OCI-LY1 (cell line): ENCODE measurements around the gene PYGM.

ENCODE experiments used
- H2AFZ ChIP-seq: fragments of 200-600 bp; sonication (generic), shearing (Covaris generic); 2 replicates; pipeline ENCODE4 v1.6.0; 2014; ENCODE audit warnings: antibody characterized with exemption, mild to moderate bottlenecking, low read length
- H3F3A ChIP-seq: fragments of 200-600 bp; sonication (generic), shearing (Covaris generic); 2 replicates; pipeline ENCODE4 v1.6.0; 2014; ENCODE audit warnings: mild to moderate bottlenecking, antibody characterized with exemption, low read length, moderate library complexity; ENCODE audit not compliant: insufficient read depth
- H3K27ac ChIP-seq: fragments of 200-600 bp; sonication (generic); 2 replicates; pipeline ENCODE4 v1.5.1; 2014; ENCODE audit warnings: low read length, mixed run types, mild to moderate bottlenecking, low read depth; ENCODE audit not compliant: poor library complexity, severe bottlenecking
- H3K27me3 ChIP-seq: fragments of 200-600 bp; sonication (generic); 2 replicates; pipeline ENCODE4 v1.6.0; 2014; ENCODE audit warnings: antibody characterized with exemption, mild to moderate bottlenecking, low read length, moderate library complexity; ENCODE audit not compliant: insufficient read depth
- H3K36me3 ChIP-seq: fragments of 200-600 bp; sonication (generic); 2 replicates; pipeline ENCODE4 v1.6.1; 2014; ENCODE audit warnings: mild to moderate bottlenecking, antibody characterized with exemption, low read length, moderate library complexity, mixed read lengths; ENCODE audit not compliant: insufficient read depth
- H3K4me1 ChIP-seq: fragments of 200-600 bp; sonication (generic); 2 replicates; pipeline ENCODE4 v1.5.1; 2014; ENCODE audit warnings: mild to moderate bottlenecking, low read length, moderate library complexity; ENCODE audit not compliant: insufficient read depth, severe bottlenecking
- H3K4me2 ChIP-seq: fragments of 200-600 bp; sonication (generic), shearing (Covaris generic); 2 replicates; pipeline ENCODE4 v1.6.1; 2014; ENCODE audit warnings: low read length
- H3K4me3 ChIP-seq: fragments of 200-600 bp; sonication (generic); 2 replicates; pipeline ENCODE4 v1.5.1; 2014; ENCODE audit warnings: low read length, low read depth, mild to moderate bottlenecking, mixed read lengths; ENCODE audit not compliant: poor library complexity, severe bottlenecking
- H3K79me2 ChIP-seq: fragments of 200-600 bp; shearing (Covaris generic); 2 replicates; pipeline ENCODE4 v1.6.1; 2016; ENCODE audit warnings: mixed run types, low read length, mixed read lengths; ENCODE audit not compliant: insufficient read depth
- H3K9ac ChIP-seq: fragments of 200-600 bp; sonication (generic), shearing (Covaris generic); 2 replicates; pipeline ENCODE4 v1.6.1; 2014; ENCODE audit warnings: mild to moderate bottlenecking, low read length, mixed read lengths
- H3K9me2 ChIP-seq: fragments of 200-600 bp; sonication (generic), shearing (Covaris generic); 2 replicates; pipeline ENCODE4 v1.6.1; 2014; ENCODE audit warnings: low read depth, mild to moderate bottlenecking, low read length, mixed read lengths
- H3K9me3 ChIP-seq: fragments of 200-600 bp; shearing (Covaris generic); 2 replicates; pipeline ENCODE4 v1.6.1; 2014; ENCODE audit warnings: low read length, mixed read lengths
- H4K20me1 ChIP-seq: fragments of 200-600 bp; sonication (generic), shearing (Covaris generic); 2 replicates; pipeline ENCODE4 v1.6.0; 2016; ENCODE audit warnings: mild to moderate bottlenecking, low read length; ENCODE audit not compliant: insufficient read depth
- EZH2 ChIP-seq: fragments of 200-600 bp; sonication (generic), shearing (Covaris generic); IDR thresholded peaks from 2 replicates; pipeline ENCODE4 v1.8.0; 2017; ENCODE audit warnings: borderline replicate concordance, mixed run types, mild to moderate bottlenecking, antibody characterized with exemption, low read length, moderate library complexity, mixed read lengths
- TF ChIP-seq, protein P1 (sequence below): fragments of 200-600 bp; sonication (generic), shearing (Covaris generic); IDR thresholded peaks from 2 replicates; pipeline ENCODE4 v1.5.1; 2017; ENCODE audit warnings: mild to moderate bottlenecking, antibody characterized with exemption, low read length, moderate library complexity, mixed read lengths

The PYGM gene

DNA sequence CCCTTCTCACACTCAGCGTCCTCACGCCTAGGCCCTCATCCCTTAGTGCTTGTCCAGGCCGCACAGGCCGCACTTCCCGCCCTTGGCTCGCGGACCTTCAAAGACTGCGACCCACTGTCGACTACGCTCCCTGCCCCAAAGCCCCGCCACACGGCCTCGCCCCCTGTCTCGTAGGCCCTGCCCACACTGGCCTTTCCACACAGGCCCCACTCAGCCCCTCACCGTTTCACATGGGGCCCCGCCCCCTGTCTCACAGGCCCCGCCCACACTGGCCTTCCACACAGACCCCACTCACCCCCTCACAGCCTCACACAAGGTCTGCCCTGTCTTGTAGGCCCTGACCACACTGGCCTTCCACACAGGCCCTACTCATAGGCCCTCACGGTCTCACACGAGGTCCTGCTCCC, 47.8 kb downstream of the PYGM start:
- no peaks in the 10 kb centered on the region for H3F3A ChIP-seq
- H3K4me3 ChIP-seq, result no peak overlapping the region
- no peak for TF ChIP-seq EZH2
- TF ChIP-seq, protein P1, sequence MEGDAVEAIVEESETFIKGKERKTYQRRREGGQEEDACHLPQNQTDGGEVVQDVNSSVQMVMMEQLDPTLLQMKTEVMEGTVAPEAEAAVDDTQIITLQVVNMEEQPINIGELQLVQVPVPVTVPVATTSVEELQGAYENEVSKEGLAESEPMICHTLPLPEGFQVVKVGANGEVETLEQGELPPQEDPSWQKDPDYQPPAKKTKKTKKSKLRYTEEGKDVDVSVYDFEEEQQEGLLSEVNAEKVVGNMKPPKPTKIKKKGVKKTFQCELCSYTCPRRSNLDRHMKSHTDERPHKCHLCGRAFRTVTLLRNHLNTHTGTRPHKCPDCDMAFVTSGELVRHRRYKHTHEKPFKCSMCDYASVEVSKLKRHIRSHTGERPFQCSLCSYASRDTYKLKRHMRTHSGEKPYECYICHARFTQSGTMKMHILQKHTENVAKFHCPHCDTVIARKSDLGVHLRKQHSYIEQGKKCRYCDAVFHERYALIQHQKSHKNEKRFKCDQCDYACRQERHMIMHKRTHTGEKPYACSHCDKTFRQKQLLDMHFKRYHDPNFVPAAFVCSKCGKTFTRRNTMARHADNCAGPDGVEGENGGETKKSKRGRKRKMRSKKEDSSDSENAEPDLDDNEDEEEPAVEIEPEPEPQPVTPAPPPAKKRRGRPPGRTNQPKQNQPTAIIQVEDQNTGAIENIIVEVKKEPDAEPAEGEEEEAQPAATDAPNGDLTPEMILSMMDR, result no peak
- H3K79me2 ChIP-seq, result no peaks in the 10 kb centered on the region
- no peak overlapping the region for H3K4me2 ChIP-seq
- peaks cover 9% of the 10 kb centered on the region; the same call in 1 of the 2 replicates for H3K27me3 ChIP-seq
- H3K36me3 ChIP-seq, result no peaks in the 10 kb centered on the region
- no peak overlapping the region for H3K9ac ChIP-seq
- no peaks in the 10 kb centered on the region for H4K20me1 ChIP-seq
- no peaks in the 10 kb centered on the region for H3K9me2 ChIP-seq
- H3K4me1 ChIP-seq, result no peaks in the 10 kb centered on the region
- no peak overlapping the region for H3K27ac ChIP-seq
- no peaks in the 10 kb centered on the region for H3K9me3 ChIP-seq
- H2AFZ ChIP-seq, result no peak overlapping the region

DNA sequence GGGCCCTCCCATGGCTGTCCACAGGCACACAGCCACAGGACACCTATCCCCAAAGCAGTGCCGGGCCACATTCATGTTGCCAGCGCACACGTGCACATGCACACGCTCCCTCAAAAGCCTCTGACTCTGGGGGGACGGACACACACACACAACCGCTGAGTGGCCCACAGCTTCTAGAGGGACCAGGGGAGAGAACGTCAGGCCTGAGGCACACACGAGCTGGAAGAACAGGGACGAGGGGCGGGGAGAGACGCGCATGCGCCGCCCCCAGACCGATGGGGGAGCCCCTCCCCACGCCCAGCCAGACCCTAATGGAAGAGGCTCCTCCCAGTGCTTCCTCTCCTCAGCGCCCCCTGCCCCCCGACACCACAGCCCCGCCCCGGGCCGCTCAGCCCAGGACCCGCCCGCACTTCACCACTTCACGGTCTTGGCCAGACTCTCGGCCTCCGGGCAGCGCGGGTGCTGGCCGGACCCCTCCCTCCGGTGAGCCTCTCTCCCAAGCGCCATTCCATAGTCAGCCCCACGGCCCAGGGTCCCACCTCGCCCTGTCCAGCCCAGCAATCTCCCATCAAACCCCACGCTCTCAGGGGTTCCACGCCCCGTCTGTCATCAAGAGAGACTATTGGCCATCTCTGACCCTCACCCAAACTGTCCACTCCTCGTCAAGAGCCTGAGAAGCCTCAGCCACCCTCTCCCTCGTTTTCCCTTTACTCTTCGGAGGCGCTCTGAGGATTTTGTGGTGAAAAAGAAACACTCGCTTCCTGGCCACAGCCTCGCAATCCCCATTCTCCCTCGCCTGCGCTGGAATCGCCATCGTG, 48.4 kb downstream of the PYGM start:
- Histone ChIP-seq H3K9me3 (no peaks in the 10 kb centered on the region), H3K36me3 (no peaks in the 10 kb centered on the region), H3K4me2 (no peak overlapping the region), H3K79me2 (no peaks in the 10 kb centered on the region), H4K20me1 (no peaks in the 10 kb centered on the region), H3K27me3 (peaks cover 9% of the 10 kb centered on the region; the same call in 1 of the 2 replicates), H3K4me1 (no peaks in the 10 kb centered on the region), H3K9ac (no peak overlapping the region), H2AFZ (no peak overlapping the region), H3K9me2 (no peaks in the 10 kb centered on the region), H3F3A (no peaks in the 10 kb centered on the region), H3K4me3 (no peak overlapping the region), H3K27ac (no peak overlapping the region)
- TF ChIP-seq, protein P1, result no peak
- no peak for TF ChIP-seq EZH2

DNA sequence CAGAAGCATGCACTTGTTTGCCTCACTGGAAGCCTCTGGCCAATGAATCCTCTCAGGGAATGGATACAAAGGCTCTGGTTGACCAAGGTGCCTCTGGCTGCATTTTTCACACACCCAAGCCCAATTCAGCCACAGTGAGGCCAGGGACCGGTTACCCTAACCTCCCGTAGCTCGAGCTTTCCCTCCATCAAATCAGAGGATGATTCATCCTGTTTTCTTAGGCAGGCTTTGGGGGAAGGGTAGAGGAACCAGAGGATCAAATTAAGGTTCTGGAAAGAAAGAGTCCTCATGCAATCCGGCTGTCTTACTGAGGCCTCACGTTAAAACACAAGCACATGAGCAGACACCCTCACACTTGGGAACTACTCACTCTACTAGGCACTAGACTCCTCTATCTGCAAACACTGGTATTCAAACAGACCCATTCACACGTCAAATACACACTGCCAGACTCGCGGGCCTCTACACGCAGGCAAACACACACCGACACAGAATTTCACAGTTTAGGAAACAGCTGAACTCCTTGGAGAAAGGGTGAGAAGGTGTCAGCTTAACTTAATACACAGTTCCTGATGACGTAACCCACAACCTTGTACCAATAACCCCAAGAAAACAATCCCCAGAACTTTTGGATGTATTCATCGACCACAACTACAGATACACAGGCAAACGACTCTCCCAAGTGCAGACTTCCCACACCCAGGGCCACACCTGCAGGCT, 49.2 kb downstream of the PYGM start:
- Histone ChIP-seq H3K4me3 (no peak overlapping the region), H3K9me3 (no peaks in the 10 kb centered on the region), H3K36me3 (no peaks in the 10 kb centered on the region), H3K79me2 (no peaks in the 10 kb centered on the region), H2AFZ (no peak overlapping the region), H3K27ac (no peak overlapping the region), H3K4me1 (no peaks in the 10 kb centered on the region), H3K9me2 (no peaks in the 10 kb centered on the region), H4K20me1 (no peaks in the 10 kb centered on the region), H3K4me2 (no peak overlapping the region), H3F3A (no peaks in the 10 kb centered on the region), H3K27me3 (peaks cover 5% of the 10 kb centered on the region; the same call in 1 of the 2 replicates), H3K9ac (no peak overlapping the region)
- no peak for TF ChIP-seq EZH2
- TF ChIP-seq, protein P1, result no peak
